RPMI7951 (cell line): ENCODE data around the gene MAPK13. TPM values are rescaled to one million over a fixed set of nuclear protein-coding genes. Genes with fewer than 3 reads are reported as not detected.

Source experiments
- DNase-seq: peaks from one replicate; pipeline ENCODE4 v3.0.0-alpha.2; 2012; ENCODE audit warnings: low read depth
- total RNA-seq: library from RNA; depleted of rRNA; stranded (reverse); fragments of >200 nt; shearing (Covaris generic); gene quantifications from 2 replicates; pipeline ENCODE4 v1.2.3, GENCODE V29; 2014; rRNA removed

Gene MAPK13
- total RNA-seq, 1 experiment from 2014 or later: 0.96 TPM

DNA sequence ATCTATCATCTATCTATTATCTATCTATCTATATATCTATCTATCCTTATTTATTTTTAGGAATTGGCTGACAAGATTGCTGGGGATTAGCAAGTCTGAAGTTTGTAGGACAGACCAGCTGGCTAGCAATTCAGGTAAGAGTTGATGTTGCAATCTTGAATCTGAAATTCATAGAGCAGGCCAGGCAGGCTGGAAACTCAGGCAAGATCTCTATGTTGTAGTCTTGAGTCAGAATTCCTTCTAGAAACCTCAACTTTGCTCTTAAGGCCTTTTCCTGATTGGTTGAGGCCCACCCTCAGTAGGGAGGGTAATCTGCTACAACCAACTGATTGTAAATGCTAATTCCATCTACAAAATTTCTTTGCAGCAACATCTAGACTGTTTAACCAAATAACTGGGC lies 19.2 kb downstream of the MAPK13 start:
- DNase-seq: no peak

DNA sequence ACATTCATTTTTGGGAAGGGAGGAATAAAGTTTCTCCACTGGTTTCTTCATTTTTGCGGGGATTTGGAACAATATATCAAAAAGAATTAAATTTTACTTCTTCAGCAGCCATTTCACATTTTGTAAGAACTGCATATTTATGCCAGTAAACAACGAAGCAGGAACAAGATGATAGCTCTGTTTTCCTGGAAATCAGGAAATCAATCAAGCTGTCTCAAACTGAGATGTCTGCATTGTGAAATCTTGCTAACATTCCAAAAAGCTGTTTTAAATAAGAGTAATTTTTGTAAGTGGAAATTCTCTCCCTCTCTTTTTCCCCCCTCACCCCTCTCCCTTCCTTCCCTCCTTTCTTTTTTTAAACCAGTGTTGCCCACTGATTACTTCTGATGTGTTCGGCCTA lies 20.0 kb downstream of the MAPK13 start:
- DNase-seq: no peak

GRCh38 chr6:36154286-36154685 lies 24.0 kb downstream of the MAPK13 start:
- no peak for DNase-seq

GRCh38 chr6:36155662-36156061 lies 25.3 kb downstream of the MAPK13 start:
- no peak for DNase-seq

DNA sequence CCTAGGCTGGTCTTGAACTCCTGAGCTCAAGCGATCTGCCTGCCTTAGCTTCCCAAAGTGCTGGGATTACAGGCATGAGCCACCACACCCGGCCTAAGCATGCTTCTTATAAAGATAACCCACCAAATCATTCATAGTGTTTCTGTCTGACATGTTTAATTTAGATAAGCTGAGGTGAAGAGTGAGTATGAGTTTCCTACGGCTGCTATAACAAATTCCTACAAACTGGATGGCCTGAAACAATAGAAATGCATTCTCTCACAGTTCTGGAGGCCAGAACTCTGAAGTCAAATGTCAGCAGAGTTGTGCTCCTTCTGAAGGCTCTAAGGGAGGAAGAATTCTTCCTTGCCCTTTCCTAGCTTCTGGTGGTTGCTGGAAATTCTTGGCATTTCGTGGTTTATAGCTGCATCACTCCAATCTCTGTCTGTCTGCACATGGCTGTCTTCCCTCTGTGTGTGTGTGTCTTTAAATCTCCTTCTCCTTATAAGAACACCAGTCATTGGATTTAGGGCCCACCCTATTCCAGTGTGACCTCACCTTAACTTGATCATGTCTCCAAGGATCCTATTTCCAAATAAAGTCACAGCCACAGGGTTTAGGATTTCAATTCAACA lies 29.9 kb downstream of the MAPK13 start:
- peak; percentile 23 for DNase-seq

- DNase-seq: no peak
Measured at GRCh38 chr6:36169023-36170007, 39.0 kb downstream of the MAPK13 start.

- DNase-seq: no peak
Measured at GRCh38 chr6:36170704-36171103, 40.4 kb downstream of the MAPK13 start.

DNA sequence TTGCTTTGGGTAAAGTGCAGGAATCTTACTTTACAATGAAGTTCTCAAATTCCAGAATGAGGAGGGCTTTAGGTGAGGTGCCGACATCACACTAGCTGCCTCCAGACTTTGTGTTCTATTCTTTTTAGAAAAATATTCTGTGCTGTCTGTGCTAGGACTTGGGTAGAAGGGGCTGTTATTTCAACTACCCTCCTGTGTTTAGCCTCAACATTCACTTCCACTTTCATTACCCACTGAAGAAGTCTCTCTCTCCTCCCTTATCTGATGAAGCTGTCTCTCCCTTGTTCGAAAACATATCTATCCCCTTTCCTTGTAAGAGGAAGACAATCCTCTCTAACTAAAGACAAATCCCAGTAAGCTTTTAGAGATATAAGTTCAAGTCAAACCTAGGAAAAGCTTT lies 41.3 kb downstream of the MAPK13 start:
- DNase-seq: no peak

- DNase-seq: no peak
Measured at GRCh38 chr6:36177166-36177565, 46.9 kb downstream of the MAPK13 start.

DNA sequence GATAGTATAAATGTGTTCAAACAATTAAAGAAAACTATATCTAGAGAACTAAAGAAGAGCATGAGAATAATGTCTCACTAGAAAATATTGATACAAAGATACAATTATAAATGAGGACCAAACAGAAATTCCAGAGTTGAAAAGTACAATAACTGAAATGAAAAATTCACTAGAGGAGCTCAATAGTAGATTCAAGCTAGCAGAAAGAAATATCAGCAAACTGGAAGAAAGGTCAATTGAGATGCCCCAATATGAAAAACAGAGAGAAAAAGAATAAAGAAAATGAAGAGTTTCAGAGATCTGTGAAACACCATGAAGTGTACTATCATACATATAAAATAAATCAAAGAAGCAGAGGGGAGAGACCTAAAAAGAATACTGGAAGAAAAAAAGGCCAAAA lies 48.2 kb downstream of the MAPK13 start:
- no peak for DNase-seq

DNA sequence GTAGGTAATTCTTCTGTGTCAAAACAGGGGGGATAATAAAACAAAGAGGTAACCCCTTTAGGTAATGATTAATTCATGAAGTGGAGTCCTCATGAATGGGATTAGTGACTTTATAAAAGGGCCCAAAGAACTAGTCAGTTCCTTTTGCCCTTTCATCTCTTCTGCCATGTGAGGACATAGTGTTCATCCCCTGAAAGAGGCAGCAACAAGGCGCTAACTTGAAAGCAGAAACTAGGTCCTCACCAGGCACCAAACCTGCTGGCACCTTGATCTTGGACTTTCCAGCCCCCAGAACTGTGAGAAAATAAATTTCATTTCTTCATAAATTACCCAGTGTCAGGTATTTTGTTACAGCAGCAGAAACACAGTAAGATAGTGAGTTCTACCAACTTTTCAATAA lies 49.8 kb downstream of the MAPK13 start:
- DNase-seq: no peak

DNA sequence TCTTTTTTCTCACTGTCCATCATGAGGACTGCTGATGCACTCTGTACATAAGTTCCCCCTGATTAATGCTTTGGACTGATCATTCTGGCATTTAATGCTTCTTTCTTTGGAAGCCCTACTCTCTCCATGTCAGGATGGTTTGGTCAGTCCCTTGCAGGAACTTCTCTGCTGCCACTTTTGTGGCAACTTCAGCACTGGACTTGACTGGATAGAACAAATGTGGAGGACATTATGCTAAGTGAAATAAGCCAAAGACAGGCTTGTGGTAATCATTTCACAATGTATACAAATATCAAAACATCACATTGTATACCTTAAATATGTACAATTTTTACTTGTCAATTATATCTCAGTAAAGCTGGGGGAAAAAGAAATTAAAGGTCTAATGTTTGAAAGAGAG lies 54.0 kb downstream of the MAPK13 start:
- DNase-seq: no peak

- DNase-seq: no peak
Measured at GRCh38 chr6:36186199-36186598, 55.9 kb downstream of the MAPK13 start.

DNA sequence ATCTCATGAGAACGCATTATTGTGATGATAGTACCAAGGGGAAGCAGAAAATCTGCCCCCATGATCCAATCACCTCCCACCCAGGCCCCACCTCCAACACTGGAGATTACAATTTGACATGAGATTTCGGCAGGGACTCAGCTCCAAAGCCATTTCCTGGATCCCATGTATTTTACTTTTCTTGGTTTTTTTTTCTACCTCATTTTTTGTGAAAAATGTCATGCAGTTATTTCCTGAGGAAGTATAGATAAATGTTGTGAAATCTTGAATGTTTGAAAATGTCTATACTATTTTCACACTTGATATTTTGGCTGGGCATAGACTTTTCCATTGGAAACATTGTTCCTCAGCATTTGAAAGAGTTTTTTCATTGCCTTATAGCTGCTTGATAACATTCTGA lies 57.1 kb downstream of the MAPK13 start:
- no peak for DNase-seq

Other genes with a start within 250 kb of the MAPK13 start
- 62.6 and 64.4 TPM in 2 replicates for gene SRPK1, start 209.4 kb upstream of the MAPK13 start, total RNA-seq
- gene SLC26A8, start 105.9 kb upstream of the MAPK13 start, total RNA-seq: not detected in 2 replicates
- gene MAPK14, start 102.7 kb upstream of the MAPK13 start, total RNA-seq: 54.5 and 62.5 TPM in 2 replicates
- gene BRPF3, start 66.2 kb downstream of the MAPK13 start, total RNA-seq: 7.8 and 8.7 TPM in 2 replicates
- gene PNPLA1, start 139.5 kb downstream of the MAPK13 start, total RNA-seq: not detected in 2 replicates
- gene BNIP5, start 206.4 kb downstream of the MAPK13 start, total RNA-seq: not detected in 2 replicates